Muscle of arm (tissue), 12 donors: ENCODE data around the gene ORAI2. TPM values are rescaled to one million over a fixed set of nuclear protein-coding genes. Genes with fewer than 3 reads are reported as not detected.
"Not testable (repeated sequence)": the region's sequence is repeated elsewhere in the genome, so short reads cannot be mapped to it uniquely, and the experiment has no call there.

Experiments used
- DNase-seq: peaks from one replicate; pipeline ENCODE4 v3.0.0-alpha.2; 2013
- polyA plus RNA-seq, 12 donors: library from polyadenylated mRNA; unstranded; fragments of 120-200 nt; gene quantifications; one replicate each; pipeline ENCODE4 v1.2.1, GENCODE V29; 2013; ENCODE audit not compliant: insufficient read length in 12 of 12

The ORAI2 gene
- polyA plus RNA-seq, 12 donors, result 6.3 to 12.2 (median 9.1) TPM; not detected in 1

DNA sequence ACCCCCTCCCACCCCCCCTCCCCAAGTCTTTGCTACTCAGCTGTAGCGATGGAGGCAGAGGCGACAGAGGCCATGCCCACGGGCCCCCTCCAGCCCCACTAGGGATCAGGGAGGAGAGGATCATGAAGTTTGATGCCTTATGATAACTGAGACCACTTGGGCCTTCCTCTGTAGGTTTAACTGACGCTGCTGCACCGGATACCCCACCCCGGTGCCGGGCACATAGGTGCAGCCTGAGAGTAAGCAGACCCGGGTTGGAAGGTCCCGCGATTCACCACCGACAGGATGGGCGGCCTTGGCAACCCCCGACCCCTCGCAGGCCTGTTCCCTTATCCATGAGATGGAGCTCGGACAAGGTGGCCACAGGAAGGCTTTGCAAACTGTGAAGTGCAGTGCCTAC is 60.7 kb downstream of the ORAI2 start:
- not testable (repeated sequence) for DNase-seq

GRCh38 chr7:102494473-102495149 is 61.2 kb downstream of the ORAI2 start:
- not testable (repeated sequence) for DNase-seq

DNA sequence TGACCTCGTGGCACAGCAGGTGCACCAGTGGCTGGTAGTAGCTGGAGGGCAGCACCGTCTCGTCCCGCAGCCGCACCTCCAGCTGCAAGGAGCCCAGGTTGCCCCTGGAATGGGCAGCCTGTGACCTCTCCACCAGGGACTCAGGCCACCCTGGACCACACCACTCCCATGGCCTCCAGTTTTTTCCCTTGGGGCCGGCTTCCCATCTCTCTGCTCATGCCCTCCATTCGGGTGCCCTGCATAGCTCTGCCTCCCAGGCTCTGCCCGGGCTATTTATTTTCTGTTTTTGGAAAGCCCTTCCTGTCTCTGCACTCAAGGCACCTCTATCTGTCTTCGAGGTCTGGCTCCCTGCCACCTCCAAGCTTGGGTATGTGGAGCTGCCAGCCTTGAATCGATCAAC is 63.5 kb downstream of the ORAI2 start:
- not testable (repeated sequence) for DNase-seq

DNA sequence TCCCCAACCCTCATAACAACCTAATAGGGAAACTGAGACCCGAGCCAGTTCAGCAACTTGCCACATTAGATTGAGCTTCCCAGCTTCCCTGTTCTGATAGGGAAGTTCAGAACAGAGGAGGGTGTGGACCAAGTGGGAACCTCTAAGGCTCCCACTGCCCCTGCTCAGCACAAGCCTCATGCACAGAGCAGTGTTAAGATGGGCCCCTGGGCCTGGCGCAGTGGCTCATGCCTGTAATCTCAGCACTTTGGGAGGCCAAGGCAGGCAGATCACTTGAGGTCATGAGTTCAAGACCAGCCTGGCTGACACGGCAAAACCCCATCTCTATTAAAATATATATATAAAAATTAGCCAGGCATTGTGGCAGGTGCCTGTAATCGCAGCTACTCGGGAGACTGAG is 63.9 kb downstream of the ORAI2 start:
- DNase-seq, result not testable (repeated sequence)

- not testable (repeated sequence) for DNase-seq
These were observed 64.9 kb downstream of the ORAI2 start for GRCh38 chr7:102498321-102498720.

GRCh38 chr7:102503141-102503540 is 69.8 kb downstream of the ORAI2 start:
- DNase-seq, result not testable (repeated sequence)

DNA sequence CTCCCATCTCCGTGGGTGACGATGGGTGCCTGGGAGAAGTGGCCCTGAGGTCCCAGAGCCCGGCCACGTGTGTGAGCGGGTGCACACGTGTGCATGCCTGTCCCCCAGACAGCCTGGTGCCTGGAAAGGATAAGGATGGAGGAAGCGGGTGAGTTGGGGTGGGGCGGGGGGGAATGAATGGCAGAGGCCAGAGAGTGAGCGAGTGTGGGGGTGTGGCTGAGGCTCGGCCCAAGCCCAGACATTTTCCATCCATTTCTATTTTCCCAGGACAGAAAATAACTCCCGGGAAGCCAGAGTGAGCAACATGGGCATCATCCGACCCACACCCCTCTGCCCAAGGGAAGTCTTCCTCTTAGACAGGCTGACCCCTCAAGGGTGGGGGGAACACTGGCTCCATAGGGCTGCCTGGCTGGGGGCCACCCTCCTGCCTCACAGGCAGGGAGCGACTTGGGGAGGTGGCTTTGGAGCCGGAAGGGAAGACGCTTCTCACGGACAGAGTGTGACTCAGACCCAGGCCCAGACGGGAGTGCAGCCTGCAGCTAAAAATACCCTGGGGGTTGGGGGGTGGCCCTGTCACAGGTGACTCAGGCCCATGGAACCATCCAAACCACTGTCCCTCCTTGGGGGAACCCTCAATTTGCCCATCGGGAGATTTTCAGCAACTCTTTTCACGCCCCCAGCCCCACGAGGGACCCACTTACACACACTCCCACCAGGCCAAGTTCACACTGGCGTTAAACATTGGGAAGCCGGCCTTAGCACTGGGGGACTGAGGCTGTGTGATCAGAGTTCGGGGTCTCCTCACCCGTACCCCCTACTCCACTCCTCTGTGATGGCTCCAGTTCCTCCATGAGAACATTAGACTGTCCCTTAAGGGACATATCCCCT is 72.2 kb downstream of the ORAI2 start:
- not testable (repeated sequence) for DNase-seq

Other genes with a start within 250 kb of the ORAI2 start
- 10 to 100 TPM in 7 of 12 donors, 1 to 10 TPM in 4, not detected in 1; 7.1 to 22.3 (median 11.8) TPM for gene SH2B2, start 146.7 kb upstream of the ORAI2 start, polyA plus RNA-seq
- 1 to 10 TPM in 9 of 12 donors, under 1 TPM in 1, not detected in 2; 0.67 to 8.8 (median 2.9) TPM for gene SPDYE6, start 77.1 kb upstream of the ORAI2 start, polyA plus RNA-seq
- 10 to 100 TPM in 11 of 12 donors, not detected in 1; 23.2 to 37.2 (median 25.2) TPM for gene PRKRIP1, start 37.2 kb upstream of the ORAI2 start, polyA plus RNA-seq
- 10 to 100 TPM in 1 of 12 donors, 1 to 10 TPM in 9, not detected in 2; 5.8 to 10.1 (median 6.8) TPM for gene ALKBH4, start 31.3 kb downstream of the ORAI2 start, polyA plus RNA-seq
- 10 to 100 TPM in 6 of 12 donors, 1 to 10 TPM in 5, not detected in 1; 7.4 to 25.3 (median 10.2) TPM for gene LRWD1, start 31.4 kb downstream of the ORAI2 start, polyA plus RNA-seq
- 10 to 100 TPM in 11 of 12 donors, not detected in 1; 22.0 to 29.5 (median 24.5) TPM for gene POLR2J, start 45.3 kb downstream of the ORAI2 start, polyA plus RNA-seq
- 10 to 100 TPM in 6 of 12 donors, 1 to 10 TPM in 5, not detected in 1; 5.0 to 29.2 (median 10.1) TPM for gene RASA4B, start 84.2 kb downstream of the ORAI2 start, polyA plus RNA-seq
- 10 to 100 TPM in 3 of 12 donors, 1 to 10 TPM in 7, not detected in 2; 3.6 to 56.9 (median 8.2) TPM for gene UPK3BL2, start 110.1 kb downstream of the ORAI2 start, polyA plus RNA-seq
- gene SPDYE2, start 117.7 kb downstream of the ORAI2 start, polyA plus RNA-seq, result 10 to 100 TPM in 3 of 12 donors, 1 to 10 TPM in 7, not detected in 2; 1.4 to 27.2 (median 4.6) TPM
- gene POLR2J3, start 139.0 kb downstream of the ORAI2 start, polyA plus RNA-seq, result 100 to 1,000 TPM in 2 of 12 donors, 10 to 100 TPM in 10; 13.4 to 144 (median 71.2) TPM
- gene RASA4, start 183.2 kb downstream of the ORAI2 start, polyA plus RNA-seq, result 10 to 100 TPM in 11 of 12 donors, not detected in 1; 14.2 to 63.6 (median 27.8) TPM
- gene UPK3BL1, start 209.2 kb downstream of the ORAI2 start, polyA plus RNA-seq, result 10 to 100 TPM in 6 of 12 donors, 1 to 10 TPM in 4, not detected in 2; 1.7 to 93.8 (median 12.7) TPM
- 1 to 10 TPM in 6 of 12 donors, under 1 TPM in 4, not detected in 2; 0.31 to 5.7 (median 1.6) TPM for gene SPDYE2B, start 216.7 kb downstream of the ORAI2 start, polyA plus RNA-seq
- gene POLR2J2, start 238.1 kb downstream of the ORAI2 start, polyA plus RNA-seq, result 1 to 10 TPM in 7 of 12 donors, under 1 TPM in 2, not detected in 3; 0.78 to 8.0 (median 2.1) TPM